GM12878 (cell line): Measurements from ENCODE around the gene HVCN1. TPM values are rescaled to one million over a fixed set of nuclear protein-coding genes. Genes with fewer than 3 reads are reported as not detected.

Experiments
- ATAC-seq: fragments of 200-7000 bp; cut with Tn5 transposase; 3 replicates; pipeline ENCODE4 v1.9.1; 2020; ENCODE audit warnings: mild to moderate bottlenecking, moderate library complexity
- BruUV-seq: library from RNA; stranded (reverse); fragments of 400-500 nt; replicated peaks from 2 replicates; lab custom pipeline; 2021; lab: Mats Ljungman, UMichigan
- CTCF ChIA-PET: fragments of 300-600 bp; sonication (Branson Sonifier 250); formaldehyde crosslinking; extraction: SDS; loops from one replicate; lab custom pipeline; 2021; ENCODE audit warnings: inconsistent platforms; lab: Yijun Ruan, JAX
- POLR2A ChIA-PET: fragments of 350-600 bp; formaldehyde crosslinking; extraction: SDS; loops from one replicate; lab custom pipeline; 2021; ENCODE audit warnings: inconsistent platforms; lab: Charles Lee
- RAD21 ChIA-PET: fragments of 300-600 bp; sonication (Branson Sonifier 250); formaldehyde crosslinking; loops from one replicate; lab custom pipeline; 2023; ENCODE audit warnings: antibody characterized with exemption; ENCODE audit not compliant: unreplicated experiment; lab: Charles Lee
- SMC1A ChIA-PET: fragments of 300-600 bp; sonication (Branson Sonifier 250); formaldehyde crosslinking; loops from one replicate; lab custom pipeline; 2023; ENCODE audit not compliant: unreplicated experiment, uncharacterized antibody; lab: Charles Lee
- DNase-seq: peaks from one replicate; pipeline ENCODE4 v3.0.0-alpha.2; 2011; ENCODE audit warnings: low read depth, low spot score
- FAIRE-seq: peaks from 3 replicates; lab custom pipeline; 2011; peaks lifted over from hg19 to GRCh38; lab: Jason Lieb, UNC
- H2AFZ ChIP-seq: 2 replicates; pipeline ENCODE4 v1.6.0; 2011; ENCODE audit warnings: low read depth, low read length, control low read depth; ENCODE audit not compliant: control insufficient read depth
- H3K27ac ChIP-seq: 2 replicates; pipeline ENCODE4 v1.5.1; 2011; ENCODE audit warnings: control low read depth; ENCODE audit not compliant: control insufficient read depth, insufficient read depth
- H3K27me3 ChIP-seq, 2 experiments: replicated peaks in 1 of 2; 2 replicates each; pipeline versions ENCODE4 v1.6.0 to v1.6.1; 2011; ENCODE audit warnings: low read length in 1 of 2; ENCODE audit not compliant: control insufficient read depth in 2 of 2, insufficient read depth in 2 of 2
- H3K36me3 ChIP-seq, 2 experiments: 2 replicates each; pipeline ENCODE4 v1.5.1; 2011; ENCODE audit warnings: low read length in 1 of 2; ENCODE audit not compliant: control insufficient read depth in 2 of 2, insufficient read depth in 2 of 2
- H3K4me1 ChIP-seq: 2 replicates; pipeline ENCODE4 v1.6.1; 2011; ENCODE audit warnings: mild to moderate bottlenecking, low read length, moderate library complexity, mixed read lengths; ENCODE audit not compliant: control insufficient read depth, insufficient read depth
- H3K4me2 ChIP-seq: 2 replicates; pipeline ENCODE4 v1.6.0; 2011; ENCODE audit warnings: control low read depth; ENCODE audit not compliant: control insufficient read depth, insufficient read depth
- H3K4me3 ChIP-seq: fragments of 200-600 bp; sonication (generic); 2 replicates; pipeline ENCODE4 v1.5.1; 2016
- H3K79me2 ChIP-seq: 2 replicates; pipeline ENCODE4 v1.6.0; 2011; ENCODE audit warnings: low read length; ENCODE audit not compliant: control insufficient read depth, insufficient read depth
- H3K9ac ChIP-seq: 2 replicates; pipeline ENCODE4 v1.8.0; 2011; ENCODE audit warnings: low read length, control low read depth, mixed read lengths; ENCODE audit not compliant: control insufficient read depth, insufficient read depth
- H3K9me3 ChIP-seq: replicated peaks from 3 replicates; pipeline ENCODE4 v1.5.1; 2011; ENCODE audit warnings: mild to moderate bottlenecking, low read length; ENCODE audit not compliant: control insufficient read depth, insufficient read depth
- H4K20me1 ChIP-seq: 2 replicates; pipeline ENCODE4 v1.6.0; 2011; ENCODE audit not compliant: control insufficient read depth, insufficient read depth
- BACH1 ChIP-seq: fragments of 450-650 bp; IDR thresholded peaks from 2 replicates; pipeline ENCODE4 v1.6.1; 2017; ENCODE audit warnings: mild to moderate bottlenecking, borderline replicate concordance
- CBX5 ChIP-seq: sonication (generic); IDR thresholded peaks from 2 replicates; pipeline ENCODE4 v1.6.1; 2016; ENCODE audit warnings: low read depth, moderate library complexity, mild to moderate bottlenecking, inconsistent platforms
- CHD1 ChIP-seq: IDR thresholded peaks from 2 replicates; pipeline ENCODE4 v1.6.1; 2012; ENCODE audit warnings: low read depth, low read length, improper control_type of control experiment
- HDGF ChIP-seq: fragments of 450-650 bp; IDR thresholded peaks from 2 replicates; pipeline ENCODE4 v1.6.1; 2016; ENCODE audit warnings: antibody characterized with exemption
- JUNB ChIP-seq: IDR thresholded peaks from 2 replicates; pipeline ENCODE4 v1.6.1; 2016; ENCODE audit warnings: antibody characterized with exemption, mild to moderate bottlenecking
- RAD21 ChIP-seq: IDR thresholded peaks from 2 replicates; pipeline ENCODE4 v1.6.1; 2011; ENCODE audit warnings: mild to moderate bottlenecking, low read depth, low read length, moderate library complexity; ENCODE audit not compliant: insufficient read depth
- SRF ChIP-seq, 2 experiments: IDR thresholded peaks; 2 replicates each; pipeline ENCODE4 v1.6.1; 2011; ENCODE audit warnings: low read depth in 2 of 2, low read length in 2 of 2, mild to moderate bottlenecking in 1 of 2, moderate library complexity in 1 of 2
- TCF3 ChIP-seq: IDR thresholded peaks from 2 replicates; pipeline ENCODE4 v1.6.1; 2012; ENCODE audit warnings: low read depth, mild to moderate bottlenecking, low read length, borderline replicate concordance; ENCODE audit not compliant: insufficient read depth
- ZBED1 ChIP-seq: IDR thresholded peaks from 2 replicates; pipeline ENCODE4 v1.6.1; 2016; ENCODE audit warnings: borderline replicate concordance
- WGBS: methylation state at CpG from one replicate; pipeline ENCODE4 v1.1.6; 2016; ENCODE audit warnings: low lambda C conversion rate; ENCODE audit not compliant: insufficient replicate concordance, insufficient coverage; ENCODE audit errors: missing lambda C conversion rate; 5-methylcytosine and 5-hydroxymethylcytosine counted together
- in situ Hi-C: fragments of 300-500 bp; cut with MboI; formaldehyde crosslinking; loops from 9 replicates; pipeline ENCODE4 v1.14.3; 2018; ENCODE audit warnings: mixed read lengths
- intact Hi-C: fragments of 100-400 bp; cut with micrococcal nuclease; formaldehyde crosslinking; loops from one replicate; pipeline ENCODE4 v1.14.2; 2022; ENCODE audit not compliant: unreplicated experiment
- polyA plus RNA-seq, 11 experiments: library from polyadenylated mRNA; depleted of rRNA in 4 of 11; unstranded in 6 of 11; stranded (reverse) in 5 of 11; fragments of >200 nt; fragmentation: Nextera tagmentation in 4 of 11; fragmentation: Illumina TruSeq in 1 of 11; extraction: Ambion mirVana in 4 of 11; extraction: Trizol in 1 of 11; gene quantifications; 1 replicate in 1 of 11; 2 replicates in 10 of 11; pipeline versions ENCODE4 v1.2.1 to v1.2.3, GENCODE V29; 2011 to 2016; ENCODE audit warnings: inconsistent platforms in 2 of 11, missing spikeins in 2 of 11, low read depth in 1 of 11
- total RNA-seq, 4 experiments: library from RNA; depleted of rRNA in 3 of 4; stranded (reverse); fragments of >200 nt in 3 of 4; fragmentation: Illumina TruSeq in 1 of 4; extraction: Trizol in 1 of 4; gene quantifications; 2 replicates each; pipeline versions ENCODE4 v1.2.1 to v1.2.3, GENCODE V29; 2013 to 2021
- TF ChIP-seq, protein P1 (sequence below): fragments of 450-650 bp; IDR thresholded peaks from 2 replicates; pipeline ENCODE4 v1.6.1; 2017; ENCODE audit warnings: low read depth, mild to moderate bottlenecking, moderate library complexity
- TF ChIP-seq, protein P2 (sequence below): IDR thresholded peaks from 2 replicates; pipeline ENCODE4 v1.6.1; 2011; ENCODE audit warnings: borderline replicate concordance, low read depth, mild to moderate bottlenecking, moderate library complexity, low read length; ENCODE audit not compliant: insufficient read depth, poor library complexity, severe bottlenecking
- TF ChIP-seq, protein P3 (sequence below): fragments of 150-350 bp; IDR thresholded peaks from 2 replicates; pipeline ENCODE4 v1.6.1; 2014; ENCODE audit warnings: mild to moderate bottlenecking, low read depth, low read length
- TF ChIP-seq, protein P4 (sequence below): fragments of 450-650 bp; IDR thresholded peaks from 2 replicates; pipeline ENCODE4 v1.6.1; 2017; ENCODE audit warnings: mild to moderate bottlenecking, low read depth, inconsistent platforms; ENCODE audit not compliant: poor library complexity, severe bottlenecking
- TF ChIP-seq, protein P5 (sequence below): IDR thresholded peaks from 2 replicates; pipeline ENCODE4 v1.6.1; 2011; ENCODE audit warnings: low read depth, low read length, improper control_type of control experiment, borderline replicate concordance
- TF ChIP-seq, protein P6 (sequence below): fragments of 450-650 bp; IDR thresholded peaks from 2 replicates; pipeline ENCODE4 v1.6.1; 2014; ENCODE audit warnings: mild to moderate bottlenecking

Gene HVCN1
- total and polyA plus RNA-seq, 10 of the 15 experiments (the other 5 are each of a cell fraction or from before 2014, with no cell fraction given) = 27.8 to 181 (median 103) TPM

DNA sequence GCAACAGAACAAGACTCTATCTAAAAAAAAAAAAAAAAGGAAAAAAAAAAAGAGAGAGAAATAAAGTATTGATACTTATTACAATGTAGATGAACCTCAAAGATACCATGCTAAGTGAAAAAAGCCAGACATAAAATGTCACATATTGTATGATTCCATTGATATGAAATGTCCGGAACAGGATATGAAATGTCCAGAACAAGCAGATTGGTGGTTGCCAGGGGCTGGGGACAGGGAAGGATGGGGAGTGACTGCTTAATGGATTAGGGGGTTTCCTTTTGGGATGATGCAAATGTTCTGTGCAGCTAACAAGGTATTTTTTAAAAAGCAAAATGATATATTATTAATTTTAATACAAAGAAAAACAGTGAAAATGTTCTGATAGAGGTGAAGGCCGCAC, 5.0 kb downstream of the HVCN1 start:
- Histone ChIP-seq H3K4me2 (no peak overlapping the region), H2AFZ (no peak overlapping the region), H3K9ac (no peak overlapping the region; the same call in 1 of the 2 replicates), H4K20me1 (no peaks in the 10 kb centered on the region), H3K4me3 (no peak overlapping the region; the same call in 1 of the 2 replicates), H3K27ac (peak overlapping the region; percentile 68), H3K4me1 (peaks cover 32% of the 10 kb centered on the region), H3K27me3 (no peaks in the 10 kb centered on the region), H3K79me2 (peaks cover 74% of the 10 kb centered on the region), H3K9me3 (no peaks in the 10 kb centered on the region; the same call in 2 of the 3 replicates), H3K36me3 (peaks cover 6 to 23% of the 10 kb centered on the region in 2 experiments; a peak in 2 of 4 replicates)
- in situ Hi-C loops = no loop called here
- ATAC-seq = no peak
- WGBS = 98% methylated on average over 2 of the region's 2 CpGs
- no TSS peak for BruUV-seq
- POLR2A ChIA-PET = interaction anchor here (0.9 to 5.1 kb wide), 3 partner anchors 16 to 78 kb away, joined by 6 to 80 read pairs (median 7); no protein-coding TSS in a partner anchor
- FAIRE-seq = no peak
- RAD21 ChIA-PET = interaction anchor here (0.7 to 3.6 kb wide), 6 partner anchors 14 to 82 kb away, joined by 3 to 43 read pairs (median 6); no protein-coding TSS in a partner anchor
- DNase-seq = no peak
- CTCF ChIA-PET = interaction anchor here (0.8 to 1.4 kb wide), 4 partner anchors 8 to 15 kb away, joined by 3 read pairs; no protein-coding TSS in a partner anchor
- SMC1A ChIA-PET = interaction anchor here (0.7 to 8.3 kb wide), 8 partner anchors 8 to 71 kb away, joined by 3 to 80 read pairs (median 4); no protein-coding TSS in a partner anchor
- intact Hi-C loops = no loop called here
- TF ChIP-seq, protein P1, sequence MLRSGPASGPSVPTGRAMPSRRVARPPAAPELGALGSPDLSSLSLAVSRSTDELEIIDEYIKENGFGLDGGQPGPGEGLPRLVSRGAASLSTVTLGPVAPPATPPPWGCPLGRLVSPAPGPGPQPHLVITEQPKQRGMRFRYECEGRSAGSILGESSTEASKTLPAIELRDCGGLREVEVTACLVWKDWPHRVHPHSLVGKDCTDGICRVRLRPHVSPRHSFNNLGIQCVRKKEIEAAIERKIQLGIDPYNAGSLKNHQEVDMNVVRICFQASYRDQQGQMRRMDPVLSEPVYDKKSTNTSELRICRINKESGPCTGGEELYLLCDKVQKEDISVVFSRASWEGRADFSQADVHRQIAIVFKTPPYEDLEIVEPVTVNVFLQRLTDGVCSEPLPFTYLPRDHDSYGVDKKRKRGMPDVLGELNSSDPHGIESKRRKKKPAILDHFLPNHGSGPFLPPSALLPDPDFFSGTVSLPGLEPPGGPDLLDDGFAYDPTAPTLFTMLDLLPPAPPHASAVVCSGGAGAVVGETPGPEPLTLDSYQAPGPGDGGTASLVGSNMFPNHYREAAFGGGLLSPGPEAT = no peak
- TF ChIP-seq, protein P2, sequence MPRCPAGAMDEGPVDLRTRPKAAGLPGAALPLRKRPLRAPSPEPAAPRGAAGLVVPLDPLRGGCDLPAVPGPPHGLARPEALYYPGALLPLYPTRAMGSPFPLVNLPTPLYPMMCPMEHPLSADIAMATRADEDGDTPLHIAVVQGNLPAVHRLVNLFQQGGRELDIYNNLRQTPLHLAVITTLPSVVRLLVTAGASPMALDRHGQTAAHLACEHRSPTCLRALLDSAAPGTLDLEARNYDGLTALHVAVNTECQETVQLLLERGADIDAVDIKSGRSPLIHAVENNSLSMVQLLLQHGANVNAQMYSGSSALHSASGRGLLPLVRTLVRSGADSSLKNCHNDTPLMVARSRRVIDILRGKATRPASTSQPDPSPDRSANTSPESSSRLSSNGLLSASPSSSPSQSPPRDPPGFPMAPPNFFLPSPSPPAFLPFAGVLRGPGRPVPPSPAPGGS = no peak
- TF ChIP-seq, protein P3, sequence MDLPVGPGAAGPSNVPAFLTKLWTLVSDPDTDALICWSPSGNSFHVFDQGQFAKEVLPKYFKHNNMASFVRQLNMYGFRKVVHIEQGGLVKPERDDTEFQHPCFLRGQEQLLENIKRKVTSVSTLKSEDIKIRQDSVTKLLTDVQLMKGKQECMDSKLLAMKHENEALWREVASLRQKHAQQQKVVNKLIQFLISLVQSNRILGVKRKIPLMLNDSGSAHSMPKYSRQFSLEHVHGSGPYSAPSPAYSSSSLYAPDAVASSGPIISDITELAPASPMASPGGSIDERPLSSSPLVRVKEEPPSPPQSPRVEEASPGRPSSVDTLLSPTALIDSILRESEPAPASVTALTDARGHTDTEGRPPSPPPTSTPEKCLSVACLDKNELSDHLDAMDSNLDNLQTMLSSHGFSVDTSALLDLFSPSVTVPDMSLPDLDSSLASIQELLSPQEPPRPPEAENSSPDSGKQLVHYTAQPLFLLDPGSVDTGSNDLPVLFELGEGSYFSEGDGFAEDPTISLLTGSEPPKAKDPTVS = no peak
- TF ChIP-seq TCF3 (no peak), JUNB (no peak), CHD1 (no peak), CBX5 (no peak), BACH1 (no peak), RAD21 (no peak), HDGF (no peak), ZBED1 (no peak), SRF (IDR thresholded peaks at IDR 0.05; ENCODE audit: low read depth in 2 of 2, low read length in 2 of 2) (no peak)
- TF ChIP-seq, protein P4, sequence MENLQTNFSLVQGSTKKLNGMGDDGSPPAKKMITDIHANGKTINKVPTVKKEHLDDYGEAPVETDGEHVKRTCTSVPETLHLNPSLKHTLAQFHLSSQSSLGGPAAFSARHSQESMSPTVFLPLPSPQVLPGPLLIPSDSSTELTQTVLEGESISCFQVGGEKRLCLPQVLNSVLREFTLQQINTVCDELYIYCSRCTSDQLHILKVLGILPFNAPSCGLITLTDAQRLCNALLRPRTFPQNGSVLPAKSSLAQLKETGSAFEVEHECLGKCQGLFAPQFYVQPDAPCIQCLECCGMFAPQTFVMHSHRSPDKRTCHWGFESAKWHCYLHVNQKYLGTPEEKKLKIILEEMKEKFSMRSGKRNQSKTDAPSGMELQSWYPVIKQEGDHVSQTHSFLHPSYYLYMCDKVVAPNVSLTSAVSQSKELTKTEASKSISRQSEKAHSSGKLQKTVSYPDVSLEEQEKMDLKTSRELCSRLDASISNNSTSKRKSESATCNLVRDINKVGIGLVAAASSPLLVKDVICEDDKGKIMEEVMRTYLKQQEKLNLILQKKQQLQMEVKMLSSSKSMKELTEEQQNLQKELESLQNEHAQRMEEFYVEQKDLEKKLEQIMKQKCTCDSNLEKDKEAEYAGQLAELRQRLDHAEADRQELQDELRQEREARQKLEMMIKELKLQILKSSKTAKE = no peak
- TF ChIP-seq, protein P5, sequence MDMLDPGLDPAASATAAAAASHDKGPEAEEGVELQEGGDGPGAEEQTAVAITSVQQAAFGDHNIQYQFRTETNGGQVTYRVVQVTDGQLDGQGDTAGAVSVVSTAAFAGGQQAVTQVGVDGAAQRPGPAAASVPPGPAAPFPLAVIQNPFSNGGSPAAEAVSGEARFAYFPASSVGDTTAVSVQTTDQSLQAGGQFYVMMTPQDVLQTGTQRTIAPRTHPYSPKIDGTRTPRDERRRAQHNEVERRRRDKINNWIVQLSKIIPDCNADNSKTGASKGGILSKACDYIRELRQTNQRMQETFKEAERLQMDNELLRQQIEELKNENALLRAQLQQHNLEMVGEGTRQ = no peak
- TF ChIP-seq, protein P6, sequence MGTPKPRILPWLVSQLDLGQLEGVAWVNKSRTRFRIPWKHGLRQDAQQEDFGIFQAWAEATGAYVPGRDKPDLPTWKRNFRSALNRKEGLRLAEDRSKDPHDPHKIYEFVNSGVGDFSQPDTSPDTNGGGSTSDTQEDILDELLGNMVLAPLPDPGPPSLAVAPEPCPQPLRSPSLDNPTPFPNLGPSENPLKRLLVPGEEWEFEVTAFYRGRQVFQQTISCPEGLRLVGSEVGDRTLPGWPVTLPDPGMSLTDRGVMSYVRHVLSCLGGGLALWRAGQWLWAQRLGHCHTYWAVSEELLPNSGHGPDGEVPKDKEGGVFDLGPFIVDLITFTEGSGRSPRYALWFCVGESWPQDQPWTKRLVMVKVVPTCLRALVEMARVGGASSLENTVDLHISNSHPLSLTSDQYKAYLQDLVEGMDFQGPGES = no peak
